Activated B cell treated with CpG ODN at 0.5 μM for 24 hours (primary cell): Measurements from ENCODE around the gene C2orf80. TPM values are rescaled to one million over a fixed set of nuclear protein-coding genes. Genes with fewer than 3 reads are reported as not detected.
"Not testable (repeated sequence)": the region's sequence is repeated elsewhere in the genome, so short reads cannot be mapped to it uniquely, and the experiment has no call there.

Experiments
- ATAC-seq: fragments of 200-7000 bp; cut with Tn5 transposase; one replicate; pipeline ENCODE4 v1.10.0; 2021; ENCODE audit warnings: low read depth, mild to moderate bottlenecking, moderate library complexity
- CTCF ChIA-PET: fragments of 350-600 bp; sonication (Branson Sonifier 250); formaldehyde crosslinking; loops from one replicate; lab custom pipeline; 2021; ENCODE audit warnings: antibody characterized with exemption; lab: Charles Lee
- POLR2A ChIA-PET: fragments of 350-600 bp; sonication (Branson Sonifier 250); formaldehyde crosslinking; loops from one replicate; lab custom pipeline; 2021; ENCODE audit warnings: antibody characterized with exemption; lab: Charles Lee
- DNase-seq: peaks from one replicate; pipeline ENCODE4 v3.0.0; 2022
- H3K27ac Mint-ChIP-seq: one replicate; pipeline ENCODE4 v1.8.0; 2020; ENCODE audit warnings: mixed read lengths
- H3K27me3 Mint-ChIP-seq: one replicate; pipeline ENCODE4 v1.8.0; 2021; ENCODE audit warnings: mixed read lengths
- H3K36me3 Mint-ChIP-seq: one replicate; pipeline ENCODE4 v1.8.0; 2021; ENCODE audit warnings: low read depth, mixed read lengths
- H3K4me1 Mint-ChIP-seq: one replicate; pipeline ENCODE4 v1.8.0; 2021; ENCODE audit warnings: mixed read lengths
- H3K4me3 Mint-ChIP-seq: one replicate; pipeline ENCODE4 v1.8.0; 2020; ENCODE audit warnings: mild to moderate bottlenecking, mixed read lengths
- H3K9me3 Mint-ChIP-seq: one replicate; pipeline ENCODE4 v1.8.0; 2020; ENCODE audit warnings: mixed read lengths
- intact Hi-C: fragments of 100-400 bp; cut with micrococcal nuclease; formaldehyde crosslinking; loops from one replicate; pipeline ENCODE4 v1.15.1; 2024
- total RNA-seq: library from RNA; stranded (reverse); gene quantifications from 2 replicates; pipeline ENCODE4 v1.2.3, GENCODE V29; 2022
- TF ChIP-seq, protein P1 (sequence below): fragments of 200-600 bp; IDR thresholded peaks from one replicate; pipeline ENCODE4 v1.8.0; 2022; ENCODE audit warnings: antibody characterized with exemption, mild to moderate bottlenecking

C2orf80 gene
- total RNA-seq, 1 donor from 2014 or later = not detected

DNA sequence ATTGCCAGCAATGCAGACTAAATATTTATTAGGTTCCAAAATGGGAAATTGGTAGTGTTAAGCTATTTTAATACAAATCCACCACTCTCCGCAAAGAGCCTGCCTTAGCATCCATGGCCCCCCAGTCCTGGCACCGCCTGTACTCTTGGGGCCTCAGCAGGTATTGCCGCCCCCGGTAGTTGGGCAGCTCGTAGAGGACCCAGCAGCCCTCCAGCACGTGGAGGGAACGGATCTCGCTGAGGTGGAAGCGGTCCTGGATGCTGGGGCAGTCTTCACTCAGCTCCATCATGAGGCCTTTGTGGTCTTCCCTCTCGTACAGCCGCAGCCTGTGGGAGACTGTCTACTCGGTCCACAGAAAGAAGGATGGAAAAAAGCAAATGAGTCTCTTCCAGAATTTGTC lies 61.7 kb downstream of the C2orf80 start:
- intact Hi-C loops = no loop called here
- ATAC-seq (no peak), DNase-seq (no peak)
- Mint-ChIP-seq H3K4me1 (peaks cover 10% of the 10 kb centered on the region), H3K9me3 (no peaks in the 10 kb centered on the region), H3K4me3 (no peak overlapping the region), H3K27ac (no peak overlapping the region), H3K27me3 (peaks cover 27% of the 10 kb centered on the region), H3K36me3 (no peaks in the 10 kb centered on the region)
- TF ChIP-seq, protein P1, sequence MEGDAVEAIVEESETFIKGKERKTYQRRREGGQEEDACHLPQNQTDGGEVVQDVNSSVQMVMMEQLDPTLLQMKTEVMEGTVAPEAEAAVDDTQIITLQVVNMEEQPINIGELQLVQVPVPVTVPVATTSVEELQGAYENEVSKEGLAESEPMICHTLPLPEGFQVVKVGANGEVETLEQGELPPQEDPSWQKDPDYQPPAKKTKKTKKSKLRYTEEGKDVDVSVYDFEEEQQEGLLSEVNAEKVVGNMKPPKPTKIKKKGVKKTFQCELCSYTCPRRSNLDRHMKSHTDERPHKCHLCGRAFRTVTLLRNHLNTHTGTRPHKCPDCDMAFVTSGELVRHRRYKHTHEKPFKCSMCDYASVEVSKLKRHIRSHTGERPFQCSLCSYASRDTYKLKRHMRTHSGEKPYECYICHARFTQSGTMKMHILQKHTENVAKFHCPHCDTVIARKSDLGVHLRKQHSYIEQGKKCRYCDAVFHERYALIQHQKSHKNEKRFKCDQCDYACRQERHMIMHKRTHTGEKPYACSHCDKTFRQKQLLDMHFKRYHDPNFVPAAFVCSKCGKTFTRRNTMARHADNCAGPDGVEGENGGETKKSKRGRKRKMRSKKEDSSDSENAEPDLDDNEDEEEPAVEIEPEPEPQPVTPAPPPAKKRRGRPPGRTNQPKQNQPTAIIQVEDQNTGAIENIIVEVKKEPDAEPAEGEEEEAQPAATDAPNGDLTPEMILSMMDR = no peak
- ChIA-PET CTCF (no interaction called here), POLR2A (no interaction called here)

DNA sequence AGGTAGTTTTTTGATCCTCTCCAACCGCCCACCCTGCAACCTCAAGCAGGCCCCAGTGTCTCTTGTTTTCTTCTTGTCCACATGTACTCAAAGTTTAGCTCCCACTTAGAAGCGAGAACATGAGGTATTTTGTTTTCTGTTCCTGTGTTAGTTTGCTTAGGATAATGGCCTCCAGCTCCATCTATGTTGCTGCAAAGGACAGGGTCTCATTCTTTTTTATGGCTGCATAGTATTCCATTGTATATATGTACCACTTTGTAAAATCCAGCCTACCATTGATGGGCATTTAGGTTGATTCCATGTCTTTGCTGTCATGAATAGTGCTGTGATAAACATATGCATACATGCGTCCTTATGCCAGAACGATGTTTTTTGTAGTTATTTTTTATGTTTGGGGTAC lies 62.7 kb downstream of the C2orf80 start:
- DNase-seq = no peak
- ATAC-seq = no peak
- H3K27ac Mint-ChIP-seq = no peak overlapping the region

DNA sequence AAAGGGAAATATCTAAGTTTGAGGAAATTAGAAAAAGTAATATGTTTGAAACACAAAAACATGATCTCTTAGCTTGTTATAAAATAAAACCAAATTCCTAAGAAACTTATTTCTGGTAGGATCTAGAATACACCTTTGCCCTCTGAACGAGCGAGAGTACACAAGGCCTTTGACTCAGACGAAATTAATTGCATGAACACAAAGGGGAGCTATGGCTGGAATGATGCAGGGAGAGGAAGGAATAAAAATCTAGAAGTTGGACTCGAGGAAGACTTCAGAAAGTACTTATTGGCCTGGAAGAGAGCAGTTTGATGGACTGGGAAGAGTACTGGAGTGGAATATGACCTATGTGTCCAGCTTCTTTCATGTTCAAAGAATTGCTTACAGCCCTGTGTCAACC lies 64.6 kb downstream of the C2orf80 start:
- Mint-ChIP-seq H3K9me3 (no peaks in the 10 kb centered on the region), H3K27me3 (peaks cover 24% of the 10 kb centered on the region), H3K27ac (no peak overlapping the region), H3K36me3 (no peaks in the 10 kb centered on the region), H3K4me3 (no peak overlapping the region), H3K4me1 (peaks cover 10% of the 10 kb centered on the region)
- ATAC-seq (no peak), DNase-seq (no peak)
- TF ChIP-seq, protein P1 = no peak
- CTCF ChIA-PET = no interaction called here
- POLR2A ChIA-PET = no interaction called here
- intact Hi-C loops = no loop called here

More for the DNA sequence above, 62.7 kb downstream of the C2orf80 start:
- Mint-ChIP-seq H3K36me3 (no peaks in the 10 kb centered on the region), H3K4me1 (peaks cover 10% of the 10 kb centered on the region), H3K9me3 (no peaks in the 10 kb centered on the region), H3K4me3 (no peak overlapping the region), H3K27me3 (peaks cover 22% of the 10 kb centered on the region)
- POLR2A ChIA-PET = no interaction called here
- TF ChIP-seq, protein P1 = no peak
- intact Hi-C loops = no loop called here
- CTCF ChIA-PET = no interaction called here

DNA sequence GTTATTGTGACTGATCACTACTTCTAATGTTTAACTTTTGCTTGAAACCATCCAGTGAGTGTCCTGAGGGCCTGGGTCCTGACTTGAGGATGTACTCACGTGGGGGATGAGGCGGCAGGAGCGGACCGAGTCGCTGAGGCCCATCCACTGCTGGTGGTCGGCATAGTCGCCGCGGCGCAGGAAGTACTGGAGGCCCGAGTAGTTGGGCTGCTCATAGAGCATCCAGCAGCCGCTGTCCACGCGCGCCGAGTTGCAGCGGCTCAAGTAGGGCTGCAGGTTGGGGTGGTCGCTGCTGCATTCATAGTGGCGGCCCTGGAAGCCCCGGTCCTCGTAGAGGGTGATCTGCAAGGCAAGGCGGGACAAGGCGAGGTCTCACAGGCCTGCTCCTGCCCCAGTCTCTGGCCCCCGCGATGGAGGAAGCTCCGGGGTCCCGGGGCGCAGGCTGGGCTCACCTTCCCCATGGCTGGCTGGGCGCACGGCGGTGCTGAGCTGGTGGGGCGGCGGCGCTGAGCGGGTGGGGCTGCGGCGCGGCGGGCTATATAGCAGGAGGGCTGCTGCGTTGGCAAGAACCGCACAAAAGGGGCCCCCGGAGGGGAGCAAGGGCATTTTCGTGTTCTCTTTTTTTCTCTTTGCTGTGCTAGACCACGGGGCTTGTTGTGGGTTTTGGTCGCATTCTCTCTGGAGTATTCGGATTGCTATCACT lies 65.7 kb downstream of the C2orf80 start, which contains the start of gene CRYGD:
CRYGD (minus strand) TSS at position 512 of the 703 bp plus-strand sequence; CDS start at position 461, 51 bp downstream.
- CTCF ChIA-PET, ATAC-seq, H3K4me1 Mint-ChIP-seq, DNase-seq, H3K36me3 Mint-ChIP-seq, H3K27ac Mint-ChIP-seq, intact Hi-C loops, H3K9me3 Mint-ChIP-seq, POLR2A ChIA-PET: not testable (repeated sequence)
- Mint-ChIP-seq H3K27me3 (peaks cover 24% of the 10 kb centered on the region), H3K4me3 (peak within 1 kb of the TSS; percentile 35)

DNA sequence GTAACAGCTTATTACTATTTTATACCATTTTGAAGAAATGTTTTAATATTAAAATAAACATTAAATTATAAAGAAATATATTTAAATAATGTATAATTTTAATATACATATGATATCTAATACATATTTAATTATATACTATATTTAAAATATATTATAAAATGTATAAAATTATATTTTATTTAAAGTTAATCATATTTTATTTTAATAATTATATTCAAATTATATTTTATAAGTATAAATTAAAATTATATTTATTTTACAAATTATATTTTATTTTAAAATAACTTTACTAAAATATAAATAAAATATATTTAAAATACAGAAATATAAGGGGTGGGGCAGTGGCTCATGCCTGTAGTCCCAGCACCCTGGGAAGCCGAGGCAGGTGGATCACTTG lies 67.6 kb downstream of the C2orf80 start:
- no peak for ATAC-seq
- DNase-seq = no peak
- intact Hi-C loops = no loop called here
- H3K4me3 Mint-ChIP-seq = no peak overlapping the region
- H3K36me3 Mint-ChIP-seq = no peaks in the 10 kb centered on the region
- no peaks in the 10 kb centered on the region for H3K9me3 Mint-ChIP-seq
- ChIA-PET POLR2A (no interaction called here), CTCF (no interaction called here)
- TF ChIP-seq, protein P1 = no peak
- H3K27me3 Mint-ChIP-seq = peaks cover 21% of the 10 kb centered on the region
- no peak overlapping the region for H3K27ac Mint-ChIP-seq
- peaks cover 10% of the 10 kb centered on the region for H3K4me1 Mint-ChIP-seq
